K562 (cell line): ENCODE measurements around the gene HMGA1. TPM values are rescaled to one million over a fixed set of nuclear protein-coding genes. Genes with fewer than 3 reads are reported as not detected.

Experiments
- NCOA6 ChIP-seq: fragments of 450-650 bp; IDR thresholded peaks from 2 replicates; pipeline ENCODE4 v1.6.1; 2017; ENCODE audit warnings: mild to moderate bottlenecking
- PYGO2 ChIP-seq: fragments of 450-650 bp; IDR thresholded peaks from 2 replicates; pipeline ENCODE4 v1.6.1; 2016; ENCODE audit warnings: mild to moderate bottlenecking, missing genetic modification characterization, moderate library complexity, missing compliant biosample characterization
- TAF7 ChIP-seq: fragments of 450-650 bp; IDR thresholded peaks from 2 replicates; pipeline ENCODE4 v1.6.1; 2016; ENCODE audit warnings: missing genetic modification characterization, missing compliant biosample characterization
- TRIM24 ChIP-seq, 2 experiments: fragments of 450-650 bp; IDR thresholded peaks; 2 replicates each; pipeline ENCODE4 v1.6.1; 2016
- ZNF764 ChIP-seq: fragments of 250-450 bp; sonication (Bioruptor Pico); IDR thresholded peaks from 2 replicates; pipeline ENCODE4 v1.4.0; 2020; ENCODE audit warnings: low read depth, mild to moderate bottlenecking, moderate library complexity
- polyA plus RNA-seq, 8 experiments: library from polyadenylated mRNA; depleted of rRNA in 4 of 8; stranded (reverse) in 5 of 8; unstranded in 3 of 8; fragments of >200 nt; fragmentation: Nextera tagmentation in 2 of 8; fragmentation: Illumina TruSeq in 1 of 8; extraction: Ambion mirVana in 2 of 8; extraction: Trizol in 1 of 8; gene quantifications; 2 replicates each; pipeline versions ENCODE4 v1.2.1 to v1.2.3, GENCODE V29; 2011 to 2014; ENCODE audit warnings: inconsistent platforms in 1 of 8, missing spikeins in 1 of 8
- total RNA-seq, 7 experiments: library from RNA; depleted of rRNA in 6 of 7; stranded (reverse); fragments of >200 nt in 6 of 7; fragmentation: Illumina TruSeq in 2 of 7; extraction: Trizol in 2 of 7; gene quantifications; 2 replicates each; pipeline versions ENCODE4 v1.2.1 to v1.2.3, GENCODE V29; 2011 to 2021; ENCODE audit warnings: low replicate concordance in 1 of 7
- TF ChIP-seq, protein P1 (sequence below), 3 experiments: fragments of 200-800 bp in 1 of 3; sonication (Bioruptor generic) in 1 of 3; sonication (generic) in 1 of 3; formaldehyde crosslinking in 1 of 3; IDR thresholded peaks; 2 replicates each; pipeline versions ENCODE4 v1.6.1 to v1.8.0; 2016 to 2022; ENCODE audit warnings: mild to moderate bottlenecking in 2 of 3, missing compliant biosample characterization in 2 of 3, missing genetic modification characterization in 2 of 3, missing genetic modification reagents in 1 of 3
- TF ChIP-seq, protein P2 (sequence below), 3 experiments: IDR thresholded peaks in 2 of 3; conservative IDR thresholded peaks in 1 of 3; 2 replicates each; pipeline ENCODE4 v1.5.1; 2011 to 2012; ENCODE audit warnings: low read length in 3 of 3, mild to moderate bottlenecking in 3 of 3, control low read depth in 2 of 3, improper control_type of control experiment in 1 of 3, inconsistent platforms in 1 of 3, low read depth in 1 of 3, mixed read lengths in 1 of 3, moderate library complexity in 1 of 3; ENCODE audit not compliant: insufficient read depth in 2 of 3
- TF ChIP-seq, protein P3 (sequence below): fragments of 250-450 bp; sonication (Bioruptor Pico); IDR thresholded peaks from 2 replicates; pipeline ENCODE4 v1.5.0; 2020; ENCODE audit warnings: mild to moderate bottlenecking
- TF ChIP-seq, protein P4 (sequence below): IDR thresholded peaks from 3 replicates; pipeline ENCODE4 v1.6.1; 2011; ENCODE audit warnings: borderline replicate concordance, mild to moderate bottlenecking, moderate library complexity; ENCODE audit not compliant: insufficient read length; ENCODE audit errors: extremely low read depth

Gene HMGA1
- total and polyA plus RNA-seq, 9 of the 15 experiments (the other 6 are each of a cell fraction or from before 2014, with no cell fraction given): 27.8 to 1,947 (median 594) TPM

DNA sequence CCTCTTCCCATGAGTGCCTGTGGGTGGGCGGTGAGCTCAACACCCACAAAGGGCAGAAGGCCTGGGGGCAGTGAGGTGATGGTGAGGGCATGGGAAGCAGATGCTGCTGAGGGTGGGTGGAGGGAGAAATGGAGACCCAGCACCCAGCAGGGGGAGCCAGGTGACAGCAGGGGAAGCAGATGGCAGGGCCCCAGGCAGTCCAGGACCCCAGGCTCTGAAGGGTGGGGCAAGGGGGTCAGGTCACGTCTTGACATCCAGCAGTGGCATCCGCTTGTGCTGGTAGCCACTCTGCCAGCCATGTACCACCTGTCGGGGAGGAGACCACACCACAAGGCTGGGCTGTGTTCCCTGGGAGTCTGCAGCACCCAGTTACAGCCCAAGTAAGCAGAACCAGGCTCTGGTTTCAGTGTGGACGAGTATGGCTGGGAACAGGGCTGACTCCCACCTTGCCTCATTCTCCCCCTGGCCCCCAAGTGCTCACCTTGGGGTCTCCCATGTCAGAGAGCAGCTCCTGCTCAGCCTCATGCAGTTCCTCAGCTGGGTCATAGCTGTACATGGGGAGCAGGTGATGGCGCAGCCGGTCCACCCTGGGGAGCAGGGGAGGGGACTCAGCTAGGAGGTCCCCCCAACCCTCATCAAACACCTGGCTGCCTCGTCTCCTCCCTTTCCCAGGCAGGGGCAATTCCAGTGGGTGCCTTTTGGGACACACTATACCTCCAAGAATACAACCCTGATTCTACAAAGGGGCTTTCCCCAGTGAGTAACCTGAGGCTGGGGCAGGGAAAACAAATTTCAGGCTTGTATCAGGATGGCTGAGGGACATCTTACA, 10.1 kb downstream of the HMGA1 start (continued):
- TF ChIP-seq, protein P1, sequence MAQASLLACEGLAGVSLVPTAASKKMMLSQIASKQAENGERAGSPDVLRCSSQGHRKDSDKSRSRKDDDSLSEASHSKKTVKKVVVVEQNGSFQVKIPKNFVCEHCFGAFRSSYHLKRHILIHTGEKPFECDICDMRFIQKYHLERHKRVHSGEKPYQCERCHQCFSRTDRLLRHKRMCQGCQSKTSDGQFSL (CRISPR knock-in tag; IDR thresholded peaks at IDR 0.05): 0 out of 2 replicates have a peak, but pooled peaks have one; percentile 63
- TF ChIP-seq, protein P1 (tag; IDR thresholded peaks at IDR 0.05): no peak
- TF ChIP-seq, protein P2, sequence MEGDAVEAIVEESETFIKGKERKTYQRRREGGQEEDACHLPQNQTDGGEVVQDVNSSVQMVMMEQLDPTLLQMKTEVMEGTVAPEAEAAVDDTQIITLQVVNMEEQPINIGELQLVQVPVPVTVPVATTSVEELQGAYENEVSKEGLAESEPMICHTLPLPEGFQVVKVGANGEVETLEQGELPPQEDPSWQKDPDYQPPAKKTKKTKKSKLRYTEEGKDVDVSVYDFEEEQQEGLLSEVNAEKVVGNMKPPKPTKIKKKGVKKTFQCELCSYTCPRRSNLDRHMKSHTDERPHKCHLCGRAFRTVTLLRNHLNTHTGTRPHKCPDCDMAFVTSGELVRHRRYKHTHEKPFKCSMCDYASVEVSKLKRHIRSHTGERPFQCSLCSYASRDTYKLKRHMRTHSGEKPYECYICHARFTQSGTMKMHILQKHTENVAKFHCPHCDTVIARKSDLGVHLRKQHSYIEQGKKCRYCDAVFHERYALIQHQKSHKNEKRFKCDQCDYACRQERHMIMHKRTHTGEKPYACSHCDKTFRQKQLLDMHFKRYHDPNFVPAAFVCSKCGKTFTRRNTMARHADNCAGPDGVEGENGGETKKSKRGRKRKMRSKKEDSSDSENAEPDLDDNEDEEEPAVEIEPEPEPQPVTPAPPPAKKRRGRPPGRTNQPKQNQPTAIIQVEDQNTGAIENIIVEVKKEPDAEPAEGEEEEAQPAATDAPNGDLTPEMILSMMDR (IDR thresholded peaks at IDR 0.05 in 2 of 3, conservative IDR thresholded peaks at IDR 0.05 in 1 of 3; ENCODE audit: insufficient read depth in 2 of 3, low read depth in 1 of 3, low read length in 3 of 3): peak; percentile 71 to 81 (median 72)
- TF ChIP-seq NCOA6 (no peak), ZNF764 (CRISPR knock-in tag) (no peak; the same call in 1 of the 2 replicates), PYGO2 (no peak), TRIM24 (IDR thresholded peaks at IDR 0.05) (peak; percentile 12 to 62; a peak in 3 of 4 replicates), TAF7 (tag) (no peak)
- TF ChIP-seq, protein P3, sequence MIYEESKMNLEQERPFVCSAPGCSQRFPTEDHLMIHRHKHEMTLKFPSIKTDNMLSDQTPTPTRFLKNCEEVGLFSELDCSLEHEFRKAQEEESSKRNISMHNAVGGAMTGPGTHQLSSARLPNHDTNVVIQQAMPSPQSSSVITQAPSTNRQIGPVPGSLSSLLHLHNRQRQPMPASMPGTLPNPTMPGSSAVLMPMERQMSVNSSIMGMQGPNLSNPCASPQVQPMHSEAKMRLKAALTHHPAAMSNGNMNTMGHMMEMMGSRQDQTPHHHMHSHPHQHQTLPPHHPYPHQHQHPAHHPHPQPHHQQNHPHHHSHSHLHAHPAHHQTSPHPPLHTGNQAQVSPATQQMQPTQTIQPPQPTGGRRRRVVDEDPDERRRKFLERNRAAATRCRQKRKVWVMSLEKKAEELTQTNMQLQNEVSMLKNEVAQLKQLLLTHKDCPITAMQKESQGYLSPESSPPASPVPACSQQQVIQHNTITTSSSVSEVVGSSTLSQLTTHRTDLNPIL (CRISPR knock-in tag): no peak
- TF ChIP-seq, protein P4, sequence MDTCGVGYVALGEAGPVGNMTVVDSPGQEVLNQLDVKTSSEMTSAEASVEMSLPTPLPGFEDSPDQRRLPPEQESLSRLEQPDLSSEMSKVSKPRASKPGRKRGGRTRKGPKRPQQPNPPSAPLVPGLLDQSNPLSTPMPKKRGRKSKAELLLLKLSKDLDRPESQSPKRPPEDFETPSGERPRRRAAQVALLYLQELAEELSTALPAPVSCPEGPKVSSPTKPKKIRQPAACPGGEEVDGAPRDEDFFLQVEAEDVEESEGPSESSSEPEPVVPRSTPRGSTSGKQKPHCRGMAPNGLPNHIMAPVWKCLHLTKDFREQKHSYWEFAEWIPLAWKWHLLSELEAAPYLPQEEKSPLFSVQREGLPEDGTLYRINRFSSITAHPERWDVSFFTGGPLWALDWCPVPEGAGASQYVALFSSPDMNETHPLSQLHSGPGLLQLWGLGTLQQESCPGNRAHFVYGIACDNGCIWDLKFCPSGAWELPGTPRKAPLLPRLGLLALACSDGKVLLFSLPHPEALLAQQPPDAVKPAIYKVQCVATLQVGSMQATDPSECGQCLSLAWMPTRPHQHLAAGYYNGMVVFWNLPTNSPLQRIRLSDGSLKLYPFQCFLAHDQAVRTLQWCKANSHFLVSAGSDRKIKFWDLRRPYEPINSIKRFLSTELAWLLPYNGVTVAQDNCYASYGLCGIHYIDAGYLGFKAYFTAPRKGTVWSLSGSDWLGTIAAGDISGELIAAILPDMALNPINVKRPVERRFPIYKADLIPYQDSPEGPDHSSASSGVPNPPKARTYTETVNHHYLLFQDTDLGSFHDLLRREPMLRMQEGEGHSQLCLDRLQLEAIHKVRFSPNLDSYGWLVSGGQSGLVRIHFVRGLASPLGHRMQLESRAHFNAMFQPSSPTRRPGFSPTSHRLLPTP: no peak
